GM12801 (cell line): ENCODE measurements around the gene P2RY14.

Source experiments
- TF ChIP-seq, protein P1 (sequence below): IDR thresholded peaks from one replicate; pipeline ENCODE4 v1.5.1; 2011; ENCODE audit warnings: control low read depth; ENCODE audit not compliant: insufficient read length; ENCODE audit errors: extremely low read depth

The P2RY14 gene

GRCh38 chr3:151301787-151302186 is 23.4 kb upstream of the P2RY14 start:
- TF ChIP-seq, protein P1, sequence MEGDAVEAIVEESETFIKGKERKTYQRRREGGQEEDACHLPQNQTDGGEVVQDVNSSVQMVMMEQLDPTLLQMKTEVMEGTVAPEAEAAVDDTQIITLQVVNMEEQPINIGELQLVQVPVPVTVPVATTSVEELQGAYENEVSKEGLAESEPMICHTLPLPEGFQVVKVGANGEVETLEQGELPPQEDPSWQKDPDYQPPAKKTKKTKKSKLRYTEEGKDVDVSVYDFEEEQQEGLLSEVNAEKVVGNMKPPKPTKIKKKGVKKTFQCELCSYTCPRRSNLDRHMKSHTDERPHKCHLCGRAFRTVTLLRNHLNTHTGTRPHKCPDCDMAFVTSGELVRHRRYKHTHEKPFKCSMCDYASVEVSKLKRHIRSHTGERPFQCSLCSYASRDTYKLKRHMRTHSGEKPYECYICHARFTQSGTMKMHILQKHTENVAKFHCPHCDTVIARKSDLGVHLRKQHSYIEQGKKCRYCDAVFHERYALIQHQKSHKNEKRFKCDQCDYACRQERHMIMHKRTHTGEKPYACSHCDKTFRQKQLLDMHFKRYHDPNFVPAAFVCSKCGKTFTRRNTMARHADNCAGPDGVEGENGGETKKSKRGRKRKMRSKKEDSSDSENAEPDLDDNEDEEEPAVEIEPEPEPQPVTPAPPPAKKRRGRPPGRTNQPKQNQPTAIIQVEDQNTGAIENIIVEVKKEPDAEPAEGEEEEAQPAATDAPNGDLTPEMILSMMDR: no peak

- TF ChIP-seq, protein P1: no peak
These were observed 22.2 kb upstream of the P2RY14 start for GRCh38 chr3:151300539-151300938.

- TF ChIP-seq, protein P1: no peak
These were observed 20.7 kb upstream of the P2RY14 start for GRCh38 chr3:151299006-151299405.

GRCh38 chr3:151297429-151297828 is 19.1 kb upstream of the P2RY14 start:
- TF ChIP-seq, protein P1: no peak

- TF ChIP-seq, protein P1: no peak
These were observed 17.9 kb upstream of the P2RY14 start for GRCh38 chr3:151296226-151296625.

DNA sequence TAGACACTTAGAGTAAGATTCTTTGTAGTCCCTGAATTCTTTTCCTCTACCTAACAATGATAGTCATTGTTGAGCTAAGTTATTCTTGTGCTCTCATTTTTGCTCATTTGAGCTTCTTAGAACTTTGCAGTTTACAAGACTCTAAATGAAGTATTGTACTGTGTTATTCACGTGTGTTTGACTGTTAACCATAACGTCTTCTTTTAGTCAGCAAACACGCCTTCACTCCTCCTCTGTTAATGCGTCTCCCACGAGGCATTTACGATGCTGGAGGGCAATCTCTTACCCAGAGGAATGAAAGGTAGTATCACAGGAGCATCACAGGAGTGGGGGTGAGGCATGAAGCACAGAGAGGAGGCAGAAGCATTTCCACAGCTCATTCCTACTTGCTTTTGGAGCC is 14.8 kb upstream of the P2RY14 start:
- TF ChIP-seq, protein P1: no peak

- TF ChIP-seq, protein P1: no peak
These were observed 12.3 kb upstream of the P2RY14 start for GRCh38 chr3:151290673-151291072.

GRCh38 chr3:151289445-151289844 is 11.1 kb upstream of the P2RY14 start:
- TF ChIP-seq, protein P1: no peak
